HG03575 (cell line): ENCODE measurements around the gene CELA2A.

Experiments
- ATAC-seq: cut with Tn5 transposase; IDR thresholded peaks from one replicate; pipeline ENCODE4 v1.9.1; 2021; ENCODE audit not compliant: unreplicated experiment, insufficient number of reproducible peaks, low FRiP score; ENCODE audit errors: extremely low read depth

Gene CELA2A

GRCh38 chr1:15456313-15456954 is at the start of gene CELA2A:
Gene CELA2A, plus strand, starts transcription at chr1:15456732. Its CDS starts 22 bp downstream, at chr1:15456754.
- ATAC-seq = no peak

- no peak for ATAC-seq
These were observed 49.0 kb upstream of the CELA2A start for GRCh38 chr1:15407580-15407979.

DNA sequence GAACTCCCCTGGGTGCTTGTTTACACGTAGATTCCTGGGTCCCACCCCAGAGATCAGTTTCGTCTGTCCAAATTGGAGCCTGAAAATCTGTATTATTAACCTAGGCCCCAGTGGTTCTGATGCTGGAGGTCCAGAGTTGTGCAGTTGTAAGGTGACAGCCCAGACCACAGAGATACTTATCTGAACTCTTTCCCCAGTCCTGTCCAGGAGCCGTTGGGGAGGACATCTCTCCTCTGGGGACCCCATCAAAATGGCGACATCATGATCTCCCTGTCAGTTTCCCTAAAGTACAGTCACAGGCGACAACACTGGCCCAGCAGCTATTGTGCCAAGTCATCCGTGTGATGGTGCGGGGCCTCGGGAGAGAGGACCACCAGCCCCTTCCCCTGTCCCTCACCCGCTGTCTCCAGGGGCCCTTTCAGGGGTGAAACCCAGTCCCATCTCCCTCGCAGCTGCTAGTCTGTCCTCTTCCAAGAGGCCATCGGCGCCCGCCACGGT is 47.6 kb upstream of the CELA2A start:
- no peak for ATAC-seq

- ATAC-seq = no peak
These were observed 46.9 kb upstream of the CELA2A start, which contains the start of gene EFHD2 for GRCh38 chr1:15409388-15410222. Gene EFHD2, plus strand, starts transcription at chr1:15409888. Its CDS starts 84 bp downstream, at chr1:15409972.

DNA sequence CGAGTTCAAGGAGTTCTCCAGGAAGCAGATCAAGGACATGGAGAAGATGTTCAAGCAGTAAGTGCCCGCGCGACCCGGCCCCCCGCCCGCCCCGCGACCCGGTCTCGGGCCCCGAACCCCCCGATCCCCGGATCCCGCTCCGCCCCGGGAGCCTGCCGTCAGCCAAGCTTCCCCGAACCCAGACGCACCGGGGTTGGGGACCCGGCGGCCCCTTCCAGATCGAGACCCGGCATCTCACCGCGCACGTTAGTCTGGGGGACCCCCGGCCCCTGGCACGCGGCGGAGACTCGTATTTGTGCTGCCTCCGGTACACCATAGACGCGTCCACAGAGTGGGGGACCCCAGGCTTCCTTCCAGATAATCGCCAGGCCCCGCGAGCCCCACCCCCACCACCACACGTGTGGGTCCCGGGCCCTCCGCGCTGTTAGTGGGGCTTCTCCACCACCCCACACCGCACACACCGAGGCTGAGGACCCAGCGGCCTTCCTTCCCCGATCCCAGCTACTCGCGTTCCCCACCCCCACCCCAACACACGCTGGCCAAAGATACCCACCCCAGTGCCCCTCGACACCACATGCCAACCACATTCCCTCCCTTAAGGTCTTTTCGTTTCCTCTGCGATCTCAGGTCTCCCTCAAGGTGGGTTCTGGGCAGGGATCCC is 46.2 kb upstream of the CELA2A start:
- no peak for ATAC-seq

DNA sequence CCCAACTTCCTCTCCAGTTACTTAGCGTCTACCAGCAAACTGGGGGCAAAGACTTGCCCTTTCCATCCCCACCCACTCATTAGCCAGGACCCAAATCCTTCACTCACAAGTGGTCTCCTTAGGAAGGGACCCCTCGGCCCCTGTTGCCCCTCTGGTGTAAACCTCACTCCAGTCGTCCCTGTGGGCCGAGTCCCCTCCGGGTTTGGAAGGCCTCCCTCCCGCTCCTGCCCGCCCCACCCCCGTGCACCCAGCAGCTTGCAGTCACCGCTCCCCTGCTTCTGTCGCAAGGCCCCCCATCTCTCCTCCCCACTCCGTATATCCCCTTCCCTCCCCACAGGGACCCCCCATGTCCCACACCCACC is 45.7 kb upstream of the CELA2A start:
- no peak for ATAC-seq

GRCh38 chr1:15411593-15412137 is 44.9 kb upstream of the CELA2A start:
- ATAC-seq = no peak

DNA sequence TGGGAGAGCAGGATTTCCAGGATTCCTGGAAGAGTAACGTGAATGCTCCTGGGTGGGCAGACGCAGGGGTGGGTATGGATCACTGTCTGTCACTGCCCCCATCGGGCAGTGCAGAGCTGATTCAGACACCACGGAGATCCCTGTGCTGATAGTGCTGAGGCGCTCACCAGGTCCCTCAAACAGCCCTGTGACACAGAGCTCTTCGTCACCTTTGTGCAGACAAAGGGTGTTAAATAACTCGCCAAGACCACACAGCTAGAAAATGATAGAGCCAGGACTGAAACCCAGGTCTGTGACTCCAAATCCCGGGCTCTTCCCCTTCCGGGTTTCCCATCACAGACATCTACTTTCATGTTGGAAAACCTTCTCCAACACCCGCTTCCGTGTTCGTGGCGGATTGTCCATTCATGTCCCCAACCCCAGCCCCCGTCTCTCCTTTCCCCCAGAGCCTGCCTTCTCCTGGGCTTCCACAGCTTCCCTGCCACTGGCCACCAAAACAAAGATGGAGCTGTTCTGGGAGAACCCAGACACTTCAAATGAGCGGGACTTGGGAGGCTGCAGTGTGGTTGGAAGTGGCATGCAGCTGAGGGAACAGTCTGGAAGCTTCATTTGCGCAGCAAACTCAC is 44.2 kb upstream of the CELA2A start:
- no peak for ATAC-seq

- no peak for ATAC-seq
These were observed 43.7 kb upstream of the CELA2A start for GRCh38 chr1:15412843-15413242.

DNA sequence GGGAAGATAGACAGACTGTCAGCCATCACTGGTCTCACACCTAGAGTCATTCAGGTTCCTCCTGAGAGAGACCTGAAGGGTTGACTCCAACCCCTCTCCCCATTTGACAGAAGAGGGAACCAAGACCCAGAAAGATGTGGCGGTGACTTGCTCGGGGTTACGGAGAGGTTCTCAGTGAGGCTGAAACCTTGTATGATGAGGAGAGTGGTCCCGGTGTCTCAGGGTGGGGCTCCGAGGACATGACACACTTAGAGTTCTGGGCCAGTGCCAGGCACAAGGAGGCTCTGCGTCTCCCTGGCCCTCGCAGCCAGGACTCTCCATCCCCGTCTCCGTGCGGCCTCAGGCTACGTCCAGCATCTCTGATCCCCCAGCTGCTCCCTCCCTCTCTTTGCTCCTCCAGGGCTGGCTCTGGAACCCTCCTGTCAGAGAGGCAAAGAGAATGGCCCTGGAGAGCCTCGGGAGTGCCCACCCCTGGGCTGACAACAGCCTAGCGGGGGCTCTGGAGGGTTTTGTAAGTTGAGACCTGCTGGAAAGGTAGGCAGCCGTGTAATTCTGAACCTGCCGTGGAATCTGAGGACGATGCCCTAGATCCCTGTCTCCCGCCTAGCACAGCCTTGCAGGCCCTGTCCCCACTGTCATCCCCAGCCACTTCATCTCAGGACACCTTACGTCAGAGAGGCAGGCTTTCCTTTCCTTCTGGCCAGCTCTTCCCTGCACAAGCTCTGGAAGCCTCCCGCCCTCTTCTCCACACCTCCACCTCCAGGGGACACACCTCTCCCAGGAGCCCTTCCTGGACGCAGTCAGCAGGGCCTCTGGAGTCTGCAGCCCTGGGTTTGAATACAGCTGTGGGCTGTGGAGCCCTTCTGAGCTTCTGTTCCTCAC is 42.7 kb upstream of the CELA2A start:
- ATAC-seq = no peak

DNA sequence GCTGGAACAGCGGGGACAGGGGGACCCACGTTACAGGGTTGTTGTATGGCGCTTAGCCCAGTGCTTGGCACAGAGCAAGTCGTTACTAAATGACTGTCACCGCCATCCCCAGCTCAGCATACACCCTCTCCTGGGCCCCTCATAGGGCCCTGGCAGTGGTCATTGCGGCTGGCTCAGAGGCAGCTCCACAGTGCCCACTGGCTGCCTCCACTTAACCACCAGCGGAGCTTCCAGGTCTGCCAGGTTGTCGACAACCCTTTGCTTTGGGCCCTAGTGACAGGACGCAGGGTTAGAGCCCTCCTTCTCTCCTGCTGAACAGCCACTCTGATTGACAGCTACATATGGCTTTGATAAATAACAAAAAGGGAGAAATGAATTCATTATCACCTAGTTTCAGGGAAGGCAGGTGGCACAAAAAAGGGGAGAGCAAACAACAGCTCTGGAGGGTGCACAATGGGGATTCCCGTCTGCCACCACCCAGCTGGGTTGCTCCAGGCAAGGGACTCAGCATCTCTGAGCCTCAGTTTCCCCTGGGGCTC is 42.0 kb upstream of the CELA2A start:
- ATAC-seq = no peak

DNA sequence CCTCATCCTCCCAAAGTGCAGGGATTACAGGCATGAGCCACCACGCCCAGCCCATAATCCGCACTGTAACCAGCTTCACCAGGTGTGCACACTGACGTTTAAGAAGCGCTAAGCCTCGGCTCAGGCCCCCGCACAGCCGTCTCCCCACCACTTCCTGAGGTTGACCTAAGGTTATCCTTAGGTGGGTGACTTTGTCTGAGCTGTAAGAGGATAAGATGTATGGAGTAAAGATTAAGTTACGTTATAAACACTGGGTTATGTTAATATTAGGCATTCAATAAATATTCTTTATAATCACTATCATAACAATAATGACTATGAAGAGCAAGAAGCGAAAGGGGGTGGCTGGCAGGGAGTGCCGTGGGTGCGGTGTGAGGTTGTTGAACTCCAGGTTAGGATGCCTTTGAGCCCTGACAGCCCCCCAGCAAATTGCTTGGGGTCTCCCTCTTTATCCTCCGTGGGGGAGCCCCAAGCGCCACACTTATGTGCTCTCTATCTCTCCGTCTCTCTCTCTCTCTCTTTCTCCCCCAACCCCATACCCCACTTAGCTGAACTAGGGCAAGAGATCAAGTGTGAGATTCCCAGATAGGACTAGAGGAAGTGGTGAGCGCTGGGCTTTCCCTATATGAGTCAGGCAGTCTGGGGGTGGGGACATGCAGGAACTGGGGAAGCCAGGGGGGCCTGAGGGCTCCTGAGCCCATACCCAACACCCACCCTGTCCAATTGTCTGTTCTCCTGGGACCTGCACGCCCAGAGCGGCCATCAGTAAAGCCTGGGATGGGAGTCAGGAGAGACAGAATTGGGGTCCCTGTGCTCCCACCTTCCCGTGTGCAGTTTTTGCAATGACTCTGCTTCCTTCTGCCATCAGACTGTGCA is 39.2 kb upstream of the CELA2A start:
- ATAC-seq = no peak

GRCh38 chr1:15418806-15419515 is 37.6 kb upstream of the CELA2A start:
- ATAC-seq = no peak

DNA sequence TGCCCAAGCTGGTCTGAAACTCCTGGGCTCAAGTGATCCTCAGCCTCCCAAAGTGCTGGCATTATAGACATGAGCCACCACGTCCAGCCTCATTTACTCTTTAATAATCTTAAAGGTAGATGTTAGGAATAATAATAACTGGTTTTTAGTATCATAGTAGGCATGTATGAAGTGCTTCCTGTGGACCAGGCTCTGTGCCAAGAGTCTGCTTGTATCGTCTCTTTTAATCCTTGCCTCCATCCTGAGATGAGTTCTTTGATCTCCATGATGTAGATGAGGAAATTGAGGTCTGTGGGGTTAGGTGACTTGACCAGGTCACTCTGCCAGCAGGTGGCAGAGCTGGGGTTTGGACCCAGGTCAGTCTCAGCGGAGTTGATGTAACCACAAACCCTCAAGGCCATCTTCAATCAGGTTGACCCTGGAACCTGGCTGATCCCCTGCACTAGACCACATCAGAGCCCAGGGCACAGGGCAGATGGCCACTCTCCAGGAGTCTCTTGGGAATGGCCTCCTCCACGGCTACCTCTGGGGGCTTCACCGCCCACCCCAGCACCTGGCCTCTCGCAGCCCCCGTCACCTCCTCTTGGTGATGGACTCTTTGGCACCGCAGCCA is 35.6 kb upstream of the CELA2A start:
- no peak for ATAC-seq

DNA sequence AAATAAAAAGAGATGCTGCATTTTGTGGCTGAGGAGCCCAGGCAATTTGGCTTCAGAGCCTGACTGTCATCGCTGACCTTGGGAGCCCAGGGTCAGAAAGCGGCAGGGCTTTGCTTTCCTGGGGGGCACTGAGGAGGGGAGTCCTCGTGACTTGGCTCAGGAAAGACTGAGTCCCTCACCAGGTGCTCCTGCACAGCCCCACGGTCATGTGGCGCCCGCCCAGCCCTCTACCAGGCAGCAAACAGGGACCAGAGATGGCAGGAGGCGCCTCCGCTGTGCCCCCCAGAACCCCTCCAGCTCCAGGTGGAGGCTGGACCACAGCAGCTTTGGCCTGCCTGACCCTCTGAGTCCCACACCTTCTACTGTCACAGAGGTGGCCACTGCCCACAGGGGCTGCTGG is 33.7 kb upstream of the CELA2A start:
- no peak for ATAC-seq
